Stimulated activated effector memory CD8-positive, alpha-beta T cell treated with anti-CD3 and anti-CD28 coated beads, Interleukin-12 subunit alpha, Interleukin-12 subunit beta, amount 100 ng/mL, for 72 hours (primary cell): ENCODE measurements around the gene MCF2.

ENCODE experiments used
- ATAC-seq: fragments of 150-1000 bp; cut with Tn5 transposase; 2 replicates; pipeline ENCODE4 v1.10.0; 2021
- DNase-seq, 2 donors: peaks; one replicate each; pipeline ENCODE4 v3.0.0; 2021 to 2022; ENCODE audit warnings: low spot score in 2 of 2
- H3K27ac Mint-ChIP-seq: one replicate; pipeline ENCODE4 v1.8.0; 2022; ENCODE audit warnings: mild to moderate bottlenecking, mixed read lengths
- H3K36me3 Mint-ChIP-seq: one replicate; pipeline ENCODE4 v1.8.0; 2022; ENCODE audit warnings: mild to moderate bottlenecking, mixed read lengths
- H3K4me1 Mint-ChIP-seq: one replicate; pipeline ENCODE4 v1.8.0; 2022; ENCODE audit warnings: mixed read lengths
- H3K4me3 Mint-ChIP-seq: one replicate; pipeline ENCODE4 v1.8.0; 2022; ENCODE audit warnings: mild to moderate bottlenecking, mixed read lengths
- H3K9me3 Mint-ChIP-seq: one replicate; pipeline ENCODE4 v1.8.0; 2022; ENCODE audit warnings: mixed read lengths

Gene MCF2

GRCh38 chrX:139554376-139554775 is 153.6 kb downstream of the MCF2 start:
- ATAC-seq (no peak), DNase-seq (no peak)
- H3K27ac Mint-ChIP-seq: no peak overlapping the region
- H3K36me3 Mint-ChIP-seq: no peaks in the 10 kb centered on the region
- H3K4me1 Mint-ChIP-seq: no peaks in the 10 kb centered on the region
- H3K4me3 Mint-ChIP-seq: no peak overlapping the region
- H3K9me3 Mint-ChIP-seq: no peaks in the 10 kb centered on the region

GRCh38 chrX:139544591-139544990 is 163.4 kb downstream of the MCF2 start:
- H3K4me3 Mint-ChIP-seq: no peak overlapping the region
- H3K9me3 Mint-ChIP-seq: no peaks in the 10 kb centered on the region
- no peak for ATAC-seq
- H3K27ac Mint-ChIP-seq: no peak overlapping the region
- DNase-seq: no peak
- H3K36me3 Mint-ChIP-seq: no peaks in the 10 kb centered on the region
- no peaks in the 10 kb centered on the region for H3K4me1 Mint-ChIP-seq

DNA sequence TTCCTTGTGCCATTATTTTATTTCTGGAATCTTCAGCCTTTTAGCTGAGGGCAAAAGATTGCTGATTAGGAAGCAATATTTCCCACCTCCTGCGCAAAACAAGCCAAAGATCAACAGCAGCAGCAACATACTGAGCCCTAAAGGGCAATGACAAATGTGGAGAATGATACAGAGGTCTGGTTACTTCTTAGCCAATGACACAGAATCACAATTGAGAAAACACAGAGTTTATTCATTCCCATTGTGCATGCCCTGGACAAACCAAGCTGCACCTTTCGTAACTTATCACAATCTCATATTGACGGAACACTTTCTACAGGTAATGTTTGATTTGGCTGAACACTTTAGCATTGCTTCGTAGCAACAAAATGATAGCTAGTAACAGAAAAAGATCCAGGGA is 164.0 kb downstream of the MCF2 start:
- no peaks in the 10 kb centered on the region for H3K9me3 Mint-ChIP-seq
- H3K27ac Mint-ChIP-seq: no peak overlapping the region
- H3K36me3 Mint-ChIP-seq: no peaks in the 10 kb centered on the region
- DNase-seq (no peak), ATAC-seq (no peak)
- no peaks in the 10 kb centered on the region for H3K4me1 Mint-ChIP-seq
- H3K4me3 Mint-ChIP-seq: no peak overlapping the region

DNA sequence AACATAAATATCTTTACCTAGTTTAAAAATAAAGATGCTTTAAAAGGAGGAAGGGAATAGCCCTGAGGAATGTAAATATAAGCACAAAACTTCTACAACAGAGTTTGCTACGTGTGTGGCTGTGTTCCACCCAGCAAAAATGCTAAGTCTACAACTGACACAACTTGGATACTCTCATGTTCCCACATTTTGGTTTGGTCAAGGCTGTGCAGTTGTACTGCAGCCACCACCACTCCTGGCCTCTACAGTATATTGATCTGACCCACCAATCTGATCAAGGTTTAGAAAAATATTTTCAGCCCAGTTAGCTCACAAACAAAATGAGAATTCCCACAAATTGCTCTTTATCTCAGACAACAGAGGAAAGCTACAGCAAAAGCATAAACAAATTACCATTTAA is 165.3 kb downstream of the MCF2 start:
- no peak for DNase-seq
- H3K9me3 Mint-ChIP-seq: no peaks in the 10 kb centered on the region
- no peak overlapping the region for H3K27ac Mint-ChIP-seq
- no peaks in the 10 kb centered on the region for H3K36me3 Mint-ChIP-seq
- H3K4me1 Mint-ChIP-seq: no peaks in the 10 kb centered on the region
- H3K4me3 Mint-ChIP-seq: no peak overlapping the region
- no peak for ATAC-seq

- DNase-seq: no peak
- Mint-ChIP-seq H3K9me3 (no peaks in the 10 kb centered on the region), H3K27ac (no peak overlapping the region), H3K4me3 (no peak overlapping the region), H3K36me3 (no peaks in the 10 kb centered on the region), H3K4me1 (no peaks in the 10 kb centered on the region)
- ATAC-seq: no peak
These were observed 168.8 kb downstream of the MCF2 start for GRCh38 chrX:139538907-139539790.

DNA sequence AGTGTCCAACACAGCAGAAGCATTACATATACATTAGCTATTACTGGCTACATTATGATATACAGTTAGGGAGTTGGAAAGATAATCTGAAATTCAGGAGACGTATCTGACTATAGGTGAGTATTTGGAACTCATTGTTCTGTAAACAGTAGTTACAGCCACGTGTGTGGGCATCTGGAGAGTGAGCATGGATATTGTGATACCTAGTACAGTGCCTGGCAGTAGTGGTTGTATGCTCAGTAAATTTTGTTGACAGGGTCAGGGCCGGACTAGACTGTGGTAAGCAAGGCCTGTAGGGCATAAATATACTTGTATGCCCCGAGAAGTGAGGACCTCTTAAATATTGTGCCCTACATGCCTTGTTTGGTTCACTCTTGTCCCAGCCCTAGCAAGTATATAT is 174.5 kb downstream of the MCF2 start:
- Mint-ChIP-seq H3K27ac (no peak overlapping the region), H3K36me3 (no peaks in the 10 kb centered on the region), H3K4me3 (no peak overlapping the region), H3K9me3 (no peaks in the 10 kb centered on the region), H3K4me1 (no peaks in the 10 kb centered on the region)
- no peak for DNase-seq
- ATAC-seq: no peak

- ATAC-seq (no peak), DNase-seq (no peak)
- Mint-ChIP-seq H3K4me3 (no peak overlapping the region), H3K27ac (no peak overlapping the region), H3K4me1 (no peaks in the 10 kb centered on the region), H3K36me3 (no peaks in the 10 kb centered on the region), H3K9me3 (no peaks in the 10 kb centered on the region)
These were observed 175.1 kb downstream of the MCF2 start for GRCh38 chrX:139532834-139533233.
